ENCODE measurements around the gene SLC25A3.
"Not testable (repeated sequence)": the region's sequence is repeated elsewhere in the genome, so short reads cannot be mapped to it uniquely, and the experiment has no call there.

- TF ChIP-seq EZH2 (IDR thresholded peaks at IDR 0.05; ENCODE audit: insufficient read depth, poor library complexity, severe bottlenecking); EZH2phosphoT487 (IDR thresholded peaks at IDR 0.05; ENCODE audit: insufficient read depth, low read depth): not testable (repeated sequence)
Measured at GRCh38 chr12:98576795-98577194, 16.7 kb upstream of the SLC25A3 start.
